ENCODE measurements around the gene RNF115.

DNA sequence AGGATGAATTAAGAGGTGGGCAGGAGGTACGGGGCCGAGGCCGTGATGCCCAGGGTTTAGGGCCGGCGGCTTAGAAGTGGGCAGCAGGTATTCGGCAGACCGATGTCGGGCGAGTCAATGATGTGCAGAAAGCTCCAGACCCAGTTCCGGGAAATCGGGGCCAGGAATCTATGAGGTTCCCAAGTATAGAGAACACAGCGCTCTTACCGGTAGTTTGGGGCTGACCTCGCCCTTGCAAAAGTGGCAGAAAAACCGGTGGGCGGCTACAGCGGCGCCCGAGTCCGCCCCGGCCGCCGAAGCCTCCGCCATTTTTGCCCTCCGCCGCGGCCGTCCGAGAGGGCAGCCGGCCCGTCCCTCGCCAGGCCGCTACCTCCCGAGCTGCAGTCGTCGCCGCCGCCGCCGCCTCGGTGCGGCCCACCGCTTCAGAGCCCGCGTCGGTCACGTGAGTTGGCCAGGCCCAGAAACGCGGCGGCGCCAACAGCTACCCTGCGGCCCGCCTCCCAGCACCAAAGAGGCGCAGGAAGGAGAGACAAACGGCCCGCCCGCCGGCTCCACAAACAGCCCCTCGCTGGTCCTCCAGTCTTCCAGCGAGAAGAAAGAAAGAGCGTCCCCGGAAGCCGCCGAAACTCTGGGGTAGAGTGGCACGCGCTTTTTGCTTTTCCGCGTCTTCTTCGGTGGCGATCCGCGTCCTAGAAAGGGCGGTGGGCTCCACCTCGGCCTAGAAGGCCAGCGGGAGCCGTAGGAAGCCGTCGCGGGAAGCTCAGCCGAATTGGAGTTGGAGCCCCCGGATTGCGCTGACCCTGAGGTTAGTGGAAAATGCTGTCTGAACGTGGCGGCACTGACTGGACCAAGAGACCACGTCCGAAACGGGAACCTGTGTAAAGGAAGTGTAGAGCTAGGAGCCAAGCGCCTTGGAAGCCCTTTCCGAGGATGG lies at the start of gene RNF115, which contains the start of gene POLR3C:
- TF ChIP-seq, protein P1, sequence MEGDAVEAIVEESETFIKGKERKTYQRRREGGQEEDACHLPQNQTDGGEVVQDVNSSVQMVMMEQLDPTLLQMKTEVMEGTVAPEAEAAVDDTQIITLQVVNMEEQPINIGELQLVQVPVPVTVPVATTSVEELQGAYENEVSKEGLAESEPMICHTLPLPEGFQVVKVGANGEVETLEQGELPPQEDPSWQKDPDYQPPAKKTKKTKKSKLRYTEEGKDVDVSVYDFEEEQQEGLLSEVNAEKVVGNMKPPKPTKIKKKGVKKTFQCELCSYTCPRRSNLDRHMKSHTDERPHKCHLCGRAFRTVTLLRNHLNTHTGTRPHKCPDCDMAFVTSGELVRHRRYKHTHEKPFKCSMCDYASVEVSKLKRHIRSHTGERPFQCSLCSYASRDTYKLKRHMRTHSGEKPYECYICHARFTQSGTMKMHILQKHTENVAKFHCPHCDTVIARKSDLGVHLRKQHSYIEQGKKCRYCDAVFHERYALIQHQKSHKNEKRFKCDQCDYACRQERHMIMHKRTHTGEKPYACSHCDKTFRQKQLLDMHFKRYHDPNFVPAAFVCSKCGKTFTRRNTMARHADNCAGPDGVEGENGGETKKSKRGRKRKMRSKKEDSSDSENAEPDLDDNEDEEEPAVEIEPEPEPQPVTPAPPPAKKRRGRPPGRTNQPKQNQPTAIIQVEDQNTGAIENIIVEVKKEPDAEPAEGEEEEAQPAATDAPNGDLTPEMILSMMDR (IDR thresholded peaks at IDR 0.05), result peak in 2 of 4 experiments; percentile 5 to 16
- TF ChIP-seq EP300 (IDR thresholded peaks at IDR 0.05), result no peak
- TF ChIP-seq POLR2A (IDR thresholded peaks at IDR 0.05), result peak; percentile 91 to 92
- TF ChIP-seq POLR2AphosphoS5 (IDR thresholded peaks at IDR 0.05), result peak; percentile 84

Measured in gastroesophageal sphincter (tissue), 3 donors.